NCI-H524 treated with DMSO at 0.1 percent for 48 hours (cell line): ENCODE results near the gene SORBS1.

Source experiments
- DNase-seq: peaks from one replicate; lab custom pipeline; 2025; lab: John Stamatoyannopoulos, UW

SORBS1 gene

GRCh38 chr10:95435548-95436279 lies 125.5 kb downstream of the SORBS1 start:
- DNase-seq: no peak

GRCh38 chr10:95434583-95434982 lies 126.6 kb downstream of the SORBS1 start:
- DNase-seq: no peak

GRCh38 chr10:95431900-95432342 lies 129.2 kb downstream of the SORBS1 start:
- no peak for DNase-seq

GRCh38 chr10:95430231-95430951 lies 130.8 kb downstream of the SORBS1 start:
- no peak for DNase-seq

- DNase-seq: no peak
These were observed 131.5 kb downstream of the SORBS1 start for GRCh38 chr10:95429639-95430038.

- no peak for DNase-seq
These were observed 132.5 kb downstream of the SORBS1 start for GRCh38 chr10:95428701-95429100.

- DNase-seq: no peak
These were observed 134.7 kb downstream of the SORBS1 start for GRCh38 chr10:95426482-95426881.

GRCh38 chr10:95425592-95426465 lies 135.3 kb downstream of the SORBS1 start:
- DNase-seq: no peak

GRCh38 chr10:95423164-95424005 lies 137.8 kb downstream of the SORBS1 start:
- DNase-seq: no peak

GRCh38 chr10:95422233-95422632 lies 138.9 kb downstream of the SORBS1 start:
- DNase-seq: no peak

- no peak for DNase-seq
These were observed 139.4 kb downstream of the SORBS1 start for GRCh38 chr10:95421782-95422181.

- no peak for DNase-seq
These were observed 141.8 kb downstream of the SORBS1 start for GRCh38 chr10:95419399-95419798.

- DNase-seq: no peak
These were observed 144.2 kb downstream of the SORBS1 start for GRCh38 chr10:95416973-95417372.

- no peak for DNase-seq
These were observed 144.9 kb downstream of the SORBS1 start for GRCh38 chr10:95416270-95416669.

- DNase-seq: no peak
These were observed 145.5 kb downstream of the SORBS1 start for GRCh38 chr10:95415621-95416031.

- no peak for DNase-seq
These were observed 146.2 kb downstream of the SORBS1 start for GRCh38 chr10:95414844-95415485.

GRCh38 chr10:95414016-95414830 lies 146.9 kb downstream of the SORBS1 start:
- DNase-seq: no peak

- no peak for DNase-seq
These were observed 147.6 kb downstream of the SORBS1 start for GRCh38 chr10:95413588-95413987.

GRCh38 chr10:95411635-95412034 lies 149.5 kb downstream of the SORBS1 start:
- no peak for DNase-seq
